OCI-LY7 (cell line): ENCODE results near the gene EEIG2.

ENCODE experiments used
- CTCF ChIP-seq: fragments of 200-600 bp; sonication (generic); conservative IDR thresholded peaks from 2 replicates; pipeline ENCODE4 v1.5.1; 2014; ENCODE audit warnings: mild to moderate bottlenecking, antibody characterized with exemption, low read length, moderate library complexity, mixed read lengths
- EZH2phosphoT487 ChIP-seq: fragments of 200-600 bp; sonication (generic); IDR thresholded peaks from 2 replicates; pipeline ENCODE4 v1.6.1; 2018; ENCODE audit warnings: low read depth, borderline replicate concordance, mild to moderate bottlenecking, mixed run types, antibody characterized with exemption, low read length, moderate library complexity, mixed read lengths

GRCh38 chr1:108556499-108556898, 3.4 kb upstream of the EEIG2 start:
- TF ChIP-seq CTCF: no peak
- TF ChIP-seq EZH2phosphoT487: no peak
